Left ventricle myocardium inferior (tissue), 1 donor: Measurements from ENCODE around the gene THSD4. TPM values are rescaled to one million over a fixed set of nuclear protein-coding genes. Genes with fewer than 3 reads are reported as not detected.
A peak's percentile ranks its signal among the peaks of the same experiment; 100 is the strongest.

Experiments
- DNase-seq: peaks from one replicate; pipeline ENCODE4 v3.0.0-alpha.2; 2020
- H3K27ac ChIP-seq: fragments of 200-600 bp; replicated peaks from 2 replicates; pipeline ENCODE4 v1.8.0; 2021
- H3K27me3 ChIP-seq: fragments of 200-600 bp; 2 replicates; pipeline ENCODE4 v1.8.0; 2021; ENCODE audit warnings: low read depth
- H3K36me3 ChIP-seq: fragments of 200-600 bp; 2 replicates; pipeline ENCODE4 v1.8.0; 2021
- H3K4me1 ChIP-seq: fragments of 200-600 bp; 2 replicates; pipeline ENCODE4 v1.8.0; 2021
- H3K4me3 ChIP-seq: fragments of 200-600 bp; 2 replicates; pipeline ENCODE4 v1.8.0; 2021; ENCODE audit warnings: mild to moderate bottlenecking, moderate library complexity
- H3K9me3 ChIP-seq: fragments of 200-600 bp; replicated peaks from 2 replicates; pipeline ENCODE4 v1.8.0; 2021
- intact Hi-C: fragments of 100-400 bp; cut with micrococcal nuclease; formaldehyde crosslinking; loops from one replicate; pipeline ENCODE4 v1.11.0; 2022
- total RNA-seq: library from RNA; stranded (reverse); fragmentation: NEBNext Ultra II Directional; extraction: Animal tissue kit (Norgen Biotek cat#: 25700); gene quantifications from one replicate; pipeline ENCODE4 v1.2.1, GENCODE V29; 2021
- TF ChIP-seq, protein P1 (sequence below): fragments of 200-600 bp; IDR thresholded peaks from 2 replicates; pipeline ENCODE4 v1.8.0; 2021; ENCODE audit warnings: antibody characterized with exemption, mild to moderate bottlenecking, borderline replicate concordance
- donor health status: DM: no; HTN: yes; CAD: no; lungs with severe emphysema.

The THSD4 gene
- total RNA-seq, 1 donor from 2014 or later = 95.8 TPM

DNA sequence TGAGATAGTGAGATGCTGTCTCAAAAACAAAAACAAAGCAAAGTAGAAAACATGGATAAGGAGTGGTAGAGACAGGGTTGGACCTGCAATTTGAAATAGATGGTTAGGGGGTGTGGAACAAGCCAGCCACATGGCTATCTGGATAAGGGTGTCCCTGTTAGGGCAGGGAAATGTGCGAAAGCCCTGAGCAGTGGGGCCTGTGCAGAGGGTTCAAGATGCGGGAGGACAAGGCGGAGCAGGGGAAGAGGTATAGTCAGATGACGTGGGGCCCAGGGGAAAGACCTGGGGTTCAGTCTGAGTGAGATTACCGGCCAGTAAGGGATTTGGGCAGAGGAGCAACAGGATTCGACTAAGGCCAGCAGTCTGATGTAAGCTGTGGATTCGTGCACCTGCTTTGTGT, 676.7 kb downstream of the THSD4 start:
- Histone ChIP-seq H3K27me3 (no peaks in the 10 kb centered on the region), H3K4me3 (no peak overlapping the region), H3K9me3 (no peaks in the 10 kb centered on the region), H3K36me3 (no peaks in the 10 kb centered on the region), H3K4me1 (peaks cover 9% of the 10 kb centered on the region), H3K27ac (no peak overlapping the region)
- intact Hi-C loops = no loop called here
- DNase-seq = no peak
- TF ChIP-seq, protein P1, sequence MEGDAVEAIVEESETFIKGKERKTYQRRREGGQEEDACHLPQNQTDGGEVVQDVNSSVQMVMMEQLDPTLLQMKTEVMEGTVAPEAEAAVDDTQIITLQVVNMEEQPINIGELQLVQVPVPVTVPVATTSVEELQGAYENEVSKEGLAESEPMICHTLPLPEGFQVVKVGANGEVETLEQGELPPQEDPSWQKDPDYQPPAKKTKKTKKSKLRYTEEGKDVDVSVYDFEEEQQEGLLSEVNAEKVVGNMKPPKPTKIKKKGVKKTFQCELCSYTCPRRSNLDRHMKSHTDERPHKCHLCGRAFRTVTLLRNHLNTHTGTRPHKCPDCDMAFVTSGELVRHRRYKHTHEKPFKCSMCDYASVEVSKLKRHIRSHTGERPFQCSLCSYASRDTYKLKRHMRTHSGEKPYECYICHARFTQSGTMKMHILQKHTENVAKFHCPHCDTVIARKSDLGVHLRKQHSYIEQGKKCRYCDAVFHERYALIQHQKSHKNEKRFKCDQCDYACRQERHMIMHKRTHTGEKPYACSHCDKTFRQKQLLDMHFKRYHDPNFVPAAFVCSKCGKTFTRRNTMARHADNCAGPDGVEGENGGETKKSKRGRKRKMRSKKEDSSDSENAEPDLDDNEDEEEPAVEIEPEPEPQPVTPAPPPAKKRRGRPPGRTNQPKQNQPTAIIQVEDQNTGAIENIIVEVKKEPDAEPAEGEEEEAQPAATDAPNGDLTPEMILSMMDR = no peak

- intact Hi-C loops = no loop called here
- no peak for DNase-seq
- Histone ChIP-seq H3K4me3 (no peak overlapping the region), H3K4me1 (peaks cover 9% of the 10 kb centered on the region), H3K9me3 (no peaks in the 10 kb centered on the region), H3K36me3 (no peaks in the 10 kb centered on the region), H3K27ac (no peak overlapping the region), H3K27me3 (no peaks in the 10 kb centered on the region)
- TF ChIP-seq, protein P1 = no peak
Observed at GRCh38 chr15:71792521-71792920, 677.2 kb downstream of the THSD4 start.

- Histone ChIP-seq H3K27ac (no peak overlapping the region), H3K4me3 (no peak overlapping the region), H3K4me1 (peaks cover 3% of the 10 kb centered on the region), H3K9me3 (no peaks in the 10 kb centered on the region), H3K36me3 (no peaks in the 10 kb centered on the region), H3K27me3 (no peaks in the 10 kb centered on the region)
- intact Hi-C loops = no loop called here
- TF ChIP-seq, protein P1 = no peak
- no peak for DNase-seq
Observed at GRCh38 chr15:71798641-71799040, 683.4 kb downstream of the THSD4 start.

- TF ChIP-seq, protein P1 = no peak
- no peaks in the 10 kb centered on the region for H3K36me3 ChIP-seq
- intact Hi-C loops = loop anchor here (2.0 to 10.0 kb wide), 2 partner anchors 57 to 355 kb away; no protein-coding TSS in a partner anchor
Observed at GRCh38 chr15:71800190-71800589, 684.9 kb downstream of the THSD4 start.

GRCh38 chr15:71800835-71801745, 685.8 kb downstream of the THSD4 start:
- intact Hi-C loops = loop anchor here (2.0 to 10.0 kb wide), 2 partner anchors 58 to 356 kb away; no protein-coding TSS in a partner anchor
- Histone ChIP-seq H3K9me3 (no peaks in the 10 kb centered on the region), H3K36me3 (no peaks in the 10 kb centered on the region), H3K4me1 (peaks cover 17% of the 10 kb centered on the region), H3K4me3 (no peak overlapping the region), H3K27ac (no peak overlapping the region), H3K27me3 (no peaks in the 10 kb centered on the region)
- TF ChIP-seq, protein P1 = peak; percentile 89
- no peak for DNase-seq

More at GRCh38 chr15:71800190-71800589, 684.9 kb downstream of the THSD4 start:
- H3K4me3 ChIP-seq = no peak overlapping the region
- no peaks in the 10 kb centered on the region for H3K27me3 ChIP-seq
- H3K4me1 ChIP-seq = peaks cover 16% of the 10 kb centered on the region
- H3K27ac ChIP-seq = no peak overlapping the region
- DNase-seq = no peak
- H3K9me3 ChIP-seq = no peaks in the 10 kb centered on the region
